NCI-H748 (cell line): ENCODE data around the gene CRABP2.
A peak's percentile ranks its signal among the peaks of the same experiment; 100 is the strongest.

Experiments used
- DNase-seq: peaks from one replicate; lab custom pipeline; 2025; ENCODE audit not compliant: unreplicated experiment; lab: John Stamatoyannopoulos, UW

The CRABP2 gene

GRCh38 chr1:156691665-156692440 lies 13.5 kb downstream of the CRABP2 start:
- no peak for DNase-seq

DNA sequence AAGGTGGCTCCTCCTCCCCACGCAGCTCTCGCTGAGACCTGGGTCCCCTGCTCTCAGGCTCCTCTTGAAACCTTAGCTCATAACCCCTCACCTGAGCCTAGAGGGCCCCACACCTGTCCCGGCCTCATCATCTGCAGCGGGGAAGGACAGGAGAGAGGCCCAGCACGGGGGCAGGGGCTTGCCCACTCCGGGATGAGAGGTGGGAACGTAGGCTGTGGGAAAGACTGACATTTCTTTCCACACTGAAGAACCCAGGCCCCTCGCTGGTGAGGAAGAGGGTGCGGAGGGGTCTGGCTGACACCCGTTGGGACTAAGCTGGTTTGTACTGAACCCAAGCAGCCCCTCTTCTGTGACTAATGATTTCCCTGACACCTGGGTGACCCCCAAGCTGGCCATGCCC lies 14.2 kb downstream of the CRABP2 start:
- DNase-seq: no peak

DNA sequence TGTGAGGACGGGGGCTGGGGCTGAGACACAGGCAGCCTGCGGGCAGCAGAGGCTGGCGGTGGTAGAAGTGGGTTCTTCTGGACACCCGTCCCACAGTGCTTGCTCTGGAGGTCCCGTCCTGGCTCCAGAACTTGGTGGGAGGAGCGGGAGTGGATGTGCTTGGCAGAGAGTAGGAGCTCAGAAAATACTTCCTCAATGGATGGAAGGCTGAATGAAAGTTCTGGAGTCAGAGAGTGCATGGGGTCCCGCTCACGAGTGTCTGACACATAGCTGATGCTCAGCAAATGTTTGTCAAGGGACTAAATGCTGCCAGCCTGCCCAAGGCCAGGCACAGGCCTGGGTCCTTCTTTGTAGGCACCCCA lies 14.7 kb downstream of the CRABP2 start:
- no peak for DNase-seq

DNA sequence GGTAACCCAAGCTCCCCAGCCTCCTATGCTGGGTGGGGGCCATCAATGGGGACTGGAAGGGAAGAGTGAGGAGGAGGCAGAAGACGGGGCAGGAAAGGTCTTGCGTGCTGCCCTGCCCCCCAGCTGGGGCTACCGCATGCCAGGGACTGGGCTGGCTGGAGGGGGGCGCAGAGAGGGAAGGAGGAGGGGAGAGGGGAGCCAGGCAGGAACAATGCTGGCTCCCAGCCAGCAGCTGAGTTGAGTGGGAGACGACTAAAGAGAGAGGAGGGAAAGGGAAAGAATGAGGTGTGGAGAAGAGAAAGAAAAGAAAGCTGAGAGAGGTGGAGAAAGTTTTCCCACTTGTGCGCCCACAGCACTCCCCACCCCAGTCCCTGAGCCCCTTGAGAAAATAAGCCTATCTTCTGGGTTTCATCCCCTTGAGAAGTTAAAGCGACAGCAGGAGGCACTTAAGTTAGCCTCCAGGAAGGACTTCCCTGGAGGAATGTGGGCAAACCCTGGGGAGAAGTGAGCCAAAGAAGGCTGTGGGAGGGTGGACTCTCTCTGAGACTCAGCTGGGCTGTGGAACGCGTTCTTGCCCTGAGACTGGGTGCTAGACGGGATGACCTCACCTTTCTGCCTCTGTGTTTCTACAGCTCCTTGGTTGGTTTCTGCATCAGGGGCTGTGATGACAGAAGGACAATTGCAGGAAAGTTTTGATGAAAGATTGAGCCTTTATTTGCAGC lies 15.3 kb downstream of the CRABP2 start:
- peak; percentile 24 for DNase-seq

DNA sequence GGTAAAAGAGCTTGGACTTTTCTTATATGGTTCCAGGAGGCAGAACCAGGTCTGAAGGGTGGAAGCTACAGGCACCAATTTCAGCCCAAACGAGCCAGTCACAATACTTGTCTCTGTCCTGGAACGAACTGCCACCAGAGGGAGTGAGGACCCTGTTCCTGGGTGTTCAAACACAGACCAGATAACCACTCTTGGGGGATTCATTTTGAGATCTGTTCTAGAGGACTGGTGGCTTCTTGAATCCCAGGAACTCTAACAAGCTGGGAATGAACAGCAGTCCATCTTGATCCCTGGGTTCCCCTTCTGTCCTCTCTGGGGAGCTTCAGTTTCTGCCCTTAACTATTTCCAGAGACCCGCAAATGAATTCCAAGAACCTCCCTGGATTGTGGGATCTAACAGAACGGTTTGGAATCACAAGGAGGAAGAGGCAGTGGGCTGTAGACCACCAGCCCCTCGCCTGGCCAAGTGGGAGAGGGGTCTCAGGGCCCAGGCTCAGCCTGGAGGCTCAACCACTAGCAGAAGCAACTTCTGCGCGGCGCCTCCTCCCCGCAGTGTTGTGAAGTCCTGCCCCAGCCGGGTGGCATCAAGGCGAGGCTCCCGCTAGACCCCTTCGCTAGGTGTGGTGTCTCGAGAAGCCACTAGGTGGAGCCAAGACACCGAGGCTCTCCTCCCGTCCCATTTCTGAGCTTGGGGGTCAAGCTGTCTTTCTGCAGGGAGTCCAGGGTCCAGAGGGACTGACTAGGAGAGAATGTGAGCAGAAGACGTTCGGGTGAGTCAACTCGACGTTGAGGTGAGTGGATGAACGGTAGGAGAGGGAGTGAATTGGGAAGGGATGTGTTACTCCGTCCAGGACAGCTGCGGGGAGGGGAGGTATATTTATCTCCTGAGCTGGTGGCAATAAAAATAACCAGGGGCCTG lies 16.1 kb downstream of the CRABP2 start:
- DNase-seq: peak; percentile 82

GRCh38 chr1:156684227-156684782 lies 21.1 kb downstream of the CRABP2 start:
- no peak for DNase-seq

GRCh38 chr1:156682166-156682890 lies 23.1 kb downstream of the CRABP2 start:
- DNase-seq: no peak

DNA sequence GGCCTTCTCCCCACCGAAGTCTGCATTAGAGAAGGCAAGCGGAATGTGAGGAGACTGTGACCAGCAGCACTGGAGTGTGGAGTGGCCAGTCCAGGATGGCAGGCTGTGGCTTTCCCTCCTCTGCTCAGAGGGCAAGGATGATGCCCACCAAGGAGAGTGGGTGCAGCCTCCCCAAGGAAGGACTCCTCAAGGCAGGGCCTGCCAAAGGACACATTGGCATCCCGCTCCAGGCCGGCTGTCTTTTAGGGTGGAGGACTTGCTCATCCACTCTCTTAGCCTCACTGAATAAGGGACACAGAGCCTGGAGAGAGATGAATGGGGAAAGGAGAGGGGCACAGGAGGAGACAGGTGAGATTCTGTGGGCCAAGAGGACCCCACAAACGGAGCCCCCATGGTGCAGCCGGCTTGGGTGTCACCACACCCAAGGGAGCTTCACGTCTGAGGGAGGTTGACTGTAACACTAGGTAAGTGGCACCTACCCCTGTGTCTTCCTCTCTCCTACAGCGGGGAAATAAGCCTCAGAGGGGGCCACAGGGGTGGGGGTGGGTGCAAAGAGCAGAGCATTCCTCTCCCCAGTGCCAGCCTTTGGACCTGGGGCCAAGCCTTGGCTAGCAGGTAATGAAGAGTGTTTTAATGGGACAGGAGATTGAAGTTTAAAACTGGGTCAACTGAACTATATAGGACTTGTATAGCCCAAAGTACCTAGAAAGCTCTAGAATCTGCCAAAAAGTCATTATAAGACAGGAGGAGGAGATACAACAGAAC lies 24.0 kb downstream of the CRABP2 start:
- DNase-seq: no peak

GRCh38 chr1:156680056-156680455 lies 25.3 kb downstream of the CRABP2 start:
- no peak for DNase-seq

DNA sequence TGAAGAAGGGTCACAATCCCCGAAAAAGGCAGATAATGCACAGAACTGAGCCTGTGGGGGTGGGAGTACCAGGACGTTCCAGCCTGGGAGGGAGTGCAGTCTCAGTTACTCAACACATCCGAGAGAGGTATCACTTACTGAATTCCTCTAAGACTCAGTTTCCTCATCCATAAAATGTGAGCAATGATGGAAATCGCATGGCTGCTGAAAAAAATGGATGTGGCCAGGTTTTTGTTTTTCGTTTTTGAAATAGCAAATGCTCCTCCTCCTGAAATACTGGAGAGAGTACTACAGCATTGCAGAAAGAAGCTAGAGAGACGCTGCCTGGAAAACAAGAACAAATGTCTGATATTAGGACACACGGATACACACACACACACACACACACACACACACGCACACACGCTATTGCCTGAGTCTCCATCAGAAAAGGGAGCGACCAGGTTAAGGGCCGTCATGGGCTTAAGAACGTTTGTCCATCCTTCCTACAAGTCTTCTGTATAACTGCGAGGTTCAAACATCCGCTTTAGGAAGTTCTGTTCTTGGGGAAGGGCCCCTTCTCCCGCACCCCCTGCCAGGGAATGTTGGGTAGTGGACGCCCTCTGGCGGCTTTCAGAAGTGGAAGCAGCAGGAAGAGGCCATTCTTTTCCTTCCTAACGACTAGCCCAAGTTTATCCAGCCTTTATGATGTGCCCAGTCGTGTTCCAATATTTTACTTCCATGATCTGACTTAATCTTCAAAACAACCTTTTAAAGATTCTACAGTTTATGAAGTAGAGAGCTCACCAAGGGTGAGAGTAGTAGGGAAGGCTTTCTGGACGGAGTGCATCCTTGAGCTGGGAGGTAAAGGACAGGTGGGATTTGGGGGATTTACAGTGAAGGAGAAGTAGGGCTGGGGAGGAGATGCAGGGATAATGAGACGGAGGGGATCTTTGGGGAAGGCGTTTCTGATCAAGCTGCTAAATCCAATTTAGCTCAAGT lies 27.5 kb downstream of the CRABP2 start:
- peak; percentile 78 for DNase-seq

- DNase-seq: peak; percentile 76
Observed at GRCh38 chr1:156676820-156677615, 28.4 kb downstream of the CRABP2 start, which contains the start of gene NES. NES (minus strand) TSS chr1:156677407; CDS start chr1:156677264, 143 bp downstream.

DNA sequence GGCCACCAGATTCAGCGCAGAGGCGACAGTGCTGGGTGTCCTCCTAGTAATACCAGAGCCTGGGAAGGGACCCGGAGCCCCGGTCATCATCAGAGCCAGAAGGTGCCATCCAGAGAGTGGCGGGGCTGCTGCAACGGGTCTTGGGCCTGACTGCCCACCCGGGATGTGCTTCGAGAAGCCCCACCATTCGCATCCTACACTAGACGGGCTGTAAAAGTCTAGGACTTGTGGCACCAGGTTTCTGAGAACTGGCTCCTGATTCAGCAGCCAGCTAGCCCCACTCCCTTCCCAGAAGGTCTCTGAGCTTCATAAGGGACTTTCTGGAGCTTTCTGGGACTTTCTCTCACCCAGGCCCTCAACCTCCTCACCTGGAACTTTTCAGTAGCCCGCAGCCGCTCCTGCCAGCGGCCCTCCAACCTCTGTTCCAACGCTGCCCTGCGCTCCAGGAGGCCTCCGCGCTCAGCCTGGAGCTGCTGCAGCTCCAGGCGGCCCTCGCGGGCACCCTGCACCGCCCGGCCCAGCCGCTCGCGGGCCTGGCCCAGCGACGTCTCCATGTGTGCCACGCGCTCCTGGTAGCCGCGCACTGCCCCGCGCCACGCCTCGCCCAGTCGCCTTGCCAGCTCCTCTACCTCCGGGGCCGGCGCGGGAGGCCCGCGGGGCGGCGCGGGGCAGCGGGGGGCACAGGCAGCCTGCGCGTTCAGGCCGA lies 29.1 kb downstream of the CRABP2 start:
- no peak for DNase-seq

DNA sequence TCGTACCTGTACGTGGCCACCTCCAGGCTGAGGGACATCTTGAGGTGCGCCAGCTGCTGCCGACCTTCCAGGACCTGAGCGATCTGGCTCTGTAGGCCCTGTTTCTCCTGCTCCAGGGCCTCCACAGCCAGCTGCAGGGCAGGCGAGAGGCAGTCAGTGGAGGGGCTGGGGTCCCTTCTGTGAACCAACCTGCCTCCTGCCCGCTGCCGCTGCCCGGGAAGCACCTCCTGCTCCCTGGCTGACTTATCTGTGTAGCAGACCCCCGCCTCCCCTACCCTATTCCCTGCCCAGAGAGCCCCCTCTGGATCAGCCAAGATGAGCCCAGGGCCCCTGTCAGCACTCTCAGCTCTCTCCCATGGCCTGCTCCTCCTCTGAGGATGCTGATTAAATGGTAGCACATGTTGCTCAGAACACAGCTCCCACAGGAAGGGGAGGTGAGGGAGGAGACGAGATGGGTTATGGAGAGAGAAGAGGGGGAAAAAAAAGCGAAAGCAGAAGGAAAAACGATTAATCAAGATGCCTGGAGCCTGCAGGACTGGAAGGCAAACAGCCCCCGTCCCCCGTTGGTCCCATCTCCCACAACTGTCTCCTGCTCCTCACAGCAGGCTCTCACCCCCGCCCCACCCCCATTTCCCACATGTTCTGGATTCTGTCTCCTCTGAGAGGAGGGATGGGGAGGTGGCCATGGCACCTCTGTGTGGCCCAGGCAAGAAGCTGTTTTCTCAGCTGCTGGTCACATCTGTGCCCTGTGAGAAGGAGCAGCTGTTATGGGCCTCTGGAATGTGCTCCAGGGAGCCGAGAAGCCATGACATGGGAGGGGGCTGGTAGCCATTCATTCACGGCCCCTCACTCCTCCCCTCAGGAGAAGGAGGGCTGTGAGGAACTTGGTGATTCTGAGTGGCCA lies 29.9 kb downstream of the CRABP2 start:
- no peak for DNase-seq

GRCh38 chr1:156673387-156674121 lies 31.8 kb downstream of the CRABP2 start:
- no peak for DNase-seq

DNA sequence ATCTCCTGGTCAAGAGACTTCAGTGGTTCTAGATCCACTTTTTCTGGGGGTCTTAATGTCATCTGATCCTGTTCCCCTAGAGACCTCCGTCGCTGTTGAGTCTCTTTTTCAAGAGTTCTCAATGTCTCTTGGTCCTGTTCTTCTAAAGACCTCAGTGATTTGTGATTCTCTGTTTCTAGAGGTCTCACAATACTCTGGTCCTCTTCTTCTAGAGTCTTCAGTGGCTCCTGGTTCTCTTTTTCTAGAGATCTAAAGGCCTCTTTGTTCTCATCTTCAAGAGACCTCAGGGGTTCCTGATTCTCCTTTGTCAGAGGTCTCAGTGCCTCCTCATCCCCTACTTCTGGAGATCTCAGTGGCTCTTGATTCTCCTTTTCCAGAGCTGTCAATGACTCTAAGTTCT lies 33.6 kb downstream of the CRABP2 start:
- no peak for DNase-seq
